Measurements from ENCODE around the gene LMTK3. TPM values are rescaled to one million over a fixed set of nuclear protein-coding genes. Genes with fewer than 3 reads are reported as not detected.
A peak's percentile ranks its signal among the peaks of the same experiment; 100 is the strongest.

LMTK3 gene, protein sequence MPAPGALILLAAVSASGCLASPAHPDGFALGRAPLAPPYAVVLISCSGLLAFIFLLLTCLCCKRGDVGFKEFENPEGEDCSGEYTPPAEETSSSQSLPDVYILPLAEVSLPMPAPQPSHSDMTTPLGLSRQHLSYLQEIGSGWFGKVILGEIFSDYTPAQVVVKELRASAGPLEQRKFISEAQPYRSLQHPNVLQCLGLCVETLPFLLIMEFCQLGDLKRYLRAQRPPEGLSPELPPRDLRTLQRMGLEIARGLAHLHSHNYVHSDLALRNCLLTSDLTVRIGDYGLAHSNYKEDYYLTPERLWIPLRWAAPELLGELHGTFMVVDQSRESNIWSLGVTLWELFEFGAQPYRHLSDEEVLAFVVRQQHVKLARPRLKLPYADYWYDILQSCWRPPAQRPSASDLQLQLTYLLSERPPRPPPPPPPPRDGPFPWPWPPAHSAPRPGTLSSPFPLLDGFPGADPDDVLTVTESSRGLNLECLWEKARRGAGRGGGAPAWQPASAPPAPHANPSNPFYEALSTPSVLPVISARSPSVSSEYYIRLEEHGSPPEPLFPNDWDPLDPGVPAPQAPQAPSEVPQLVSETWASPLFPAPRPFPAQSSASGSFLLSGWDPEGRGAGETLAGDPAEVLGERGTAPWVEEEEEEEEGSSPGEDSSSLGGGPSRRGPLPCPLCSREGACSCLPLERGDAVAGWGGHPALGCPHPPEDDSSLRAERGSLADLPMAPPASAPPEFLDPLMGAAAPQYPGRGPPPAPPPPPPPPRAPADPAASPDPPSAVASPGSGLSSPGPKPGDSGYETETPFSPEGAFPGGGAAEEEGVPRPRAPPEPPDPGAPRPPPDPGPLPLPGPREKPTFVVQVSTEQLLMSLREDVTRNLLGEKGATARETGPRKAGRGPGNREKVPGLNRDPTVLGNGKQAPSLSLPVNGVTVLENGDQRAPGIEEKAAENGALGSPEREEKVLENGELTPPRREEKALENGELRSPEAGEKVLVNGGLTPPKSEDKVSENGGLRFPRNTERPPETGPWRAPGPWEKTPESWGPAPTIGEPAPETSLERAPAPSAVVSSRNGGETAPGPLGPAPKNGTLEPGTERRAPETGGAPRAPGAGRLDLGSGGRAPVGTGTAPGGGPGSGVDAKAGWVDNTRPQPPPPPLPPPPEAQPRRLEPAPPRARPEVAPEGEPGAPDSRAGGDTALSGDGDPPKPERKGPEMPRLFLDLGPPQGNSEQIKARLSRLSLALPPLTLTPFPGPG (N-terminal part only)
- total RNA-seq = 10.6 TPM

DNA sequence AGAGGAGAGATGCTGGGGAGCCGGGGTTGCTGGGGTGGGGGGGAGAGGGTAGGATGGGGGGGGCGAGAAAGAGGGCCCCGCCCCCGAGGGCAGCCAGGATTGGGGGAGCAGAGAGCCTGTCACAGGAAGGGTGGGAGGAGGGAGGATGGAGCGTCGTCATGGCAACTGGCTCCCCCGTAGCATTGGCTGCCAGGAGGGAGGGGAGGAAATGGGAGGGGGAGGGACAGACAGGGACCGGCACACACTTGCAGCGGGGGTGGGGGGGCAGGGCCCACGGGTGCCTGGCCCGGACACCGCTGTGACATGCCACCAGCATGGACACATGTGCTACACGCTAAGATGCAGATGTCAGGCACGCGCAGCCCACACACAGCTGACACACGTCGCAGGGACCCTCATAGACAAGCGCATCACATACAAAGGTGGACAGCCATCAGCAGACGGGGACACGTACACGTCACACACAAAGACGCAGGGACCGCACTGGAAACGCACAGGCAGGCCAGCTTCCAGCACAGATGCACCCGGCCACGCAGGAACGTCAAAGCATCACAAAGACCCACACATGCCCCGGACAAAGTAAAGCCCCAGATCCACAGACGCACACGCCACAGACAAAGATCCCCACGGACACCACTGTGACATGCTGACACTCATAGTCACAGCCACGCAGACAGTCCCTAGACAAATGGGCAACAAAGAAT lies at the start of gene LMTK3:
Gene LMTK3 (minus strand): TSS at position 36 of the 704 bp plus-strand sequence. CDS start 259 bp downstream, outside the sequence.
- FAIRE-seq (no peak), DNase-seq (ENCODE audit: low spot score in 2 of 2) (peak; percentile 95 to 96)

DNA sequence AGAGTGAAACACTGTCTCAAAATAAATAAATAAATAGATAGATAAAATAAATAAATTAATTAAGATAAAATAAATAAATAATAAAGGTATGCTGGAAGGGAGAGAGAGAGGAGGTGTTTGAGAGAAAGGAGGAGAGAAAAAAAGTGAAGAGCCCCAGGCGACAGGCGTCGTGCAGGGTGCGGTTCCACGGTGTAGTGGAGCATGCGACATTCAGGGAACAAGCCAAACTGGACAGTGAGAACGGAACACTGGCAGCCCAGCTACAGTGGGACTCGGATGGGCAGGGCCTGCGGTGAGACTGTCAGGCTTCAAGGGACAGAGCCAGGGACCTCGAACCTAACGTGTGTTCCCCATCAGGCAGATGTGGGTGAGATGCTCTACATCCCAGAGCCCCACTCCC lies 49.8 kb upstream of the LMTK3 start:
- FAIRE-seq (no peak), DNase-seq (ENCODE audit: low spot score in 2 of 2) (no peak)

DNA sequence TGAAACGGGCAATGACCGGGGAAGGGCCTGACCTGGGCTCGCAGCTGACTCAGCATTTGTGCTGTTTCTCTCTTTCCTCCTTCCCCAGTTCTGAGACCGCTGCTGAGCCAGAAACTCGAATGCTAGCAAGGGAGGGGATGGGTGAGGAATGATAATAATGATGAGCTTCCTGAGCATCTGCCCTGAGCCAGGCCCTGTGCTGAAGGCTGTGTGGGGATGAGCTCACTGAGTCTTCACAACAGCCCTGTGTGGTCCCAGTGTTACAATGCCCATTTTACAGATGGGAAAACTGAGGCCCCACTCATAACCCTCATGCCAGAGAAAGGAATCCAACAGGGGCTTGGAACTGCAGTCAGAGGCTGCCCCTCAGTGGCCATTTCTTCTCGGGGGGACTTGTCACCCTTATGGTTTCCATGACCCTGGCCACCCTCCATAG lies 48.5 kb upstream of the LMTK3 start:
- FAIRE-seq = no peak
- no peak for DNase-seq (ENCODE audit: low spot score in 2 of 2)

DNA sequence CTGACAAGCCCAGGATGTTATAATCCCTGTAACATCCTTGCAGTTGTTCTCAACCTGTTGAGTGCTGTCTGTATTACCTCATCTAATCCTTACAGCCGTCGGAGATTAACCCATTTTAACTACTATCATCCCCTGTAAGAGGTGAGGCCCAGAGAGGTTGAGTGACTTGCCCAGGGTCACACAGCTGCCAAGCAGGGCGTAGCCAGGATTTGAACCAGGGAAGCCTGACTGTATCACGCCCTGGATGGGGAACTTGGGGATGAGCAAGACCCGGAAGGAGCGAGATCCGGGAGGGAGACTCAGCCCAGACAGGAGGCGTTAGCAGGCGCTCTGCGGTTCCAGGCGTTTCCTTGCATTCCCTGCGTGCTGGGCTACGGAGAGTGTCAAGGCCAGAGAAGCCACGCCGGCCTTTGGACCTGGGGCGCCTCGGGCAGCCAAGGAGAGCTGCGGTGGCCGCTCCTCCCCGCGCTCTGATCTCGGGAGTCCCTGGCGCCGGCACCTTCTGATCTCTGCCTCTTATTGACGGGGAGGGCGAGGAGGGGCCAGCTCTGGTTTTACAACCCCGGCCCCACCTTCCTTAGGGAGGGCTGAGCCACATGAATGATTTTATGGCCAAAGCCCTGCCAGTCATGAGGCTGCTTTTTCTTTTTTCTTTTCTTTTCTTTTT lies 46.5 kb upstream of the LMTK3 start:
- no peak for DNase-seq (ENCODE audit: low spot score in 2 of 2)
- no peak for FAIRE-seq

DNA sequence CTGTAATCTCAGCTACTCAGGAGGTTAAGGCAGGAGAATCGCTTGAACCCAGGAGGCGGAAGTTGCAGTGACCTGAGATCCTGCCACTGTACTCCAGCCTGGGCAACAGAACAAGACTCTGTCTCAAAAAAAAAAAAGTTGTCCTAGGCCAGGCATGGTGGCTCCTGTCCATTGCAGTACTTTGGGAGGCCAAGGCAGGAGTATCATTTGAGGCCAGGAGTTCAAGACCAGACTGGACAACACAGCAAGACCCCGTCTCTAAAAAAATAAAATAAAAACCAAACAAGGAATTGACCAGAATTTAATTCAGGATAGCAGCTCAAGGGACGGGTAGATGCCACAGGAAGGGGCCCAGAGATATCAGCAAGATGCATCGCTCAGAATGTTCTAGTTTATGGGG lies 45.2 kb upstream of the LMTK3 start:
- no peak for DNase-seq (ENCODE audit: low spot score in 2 of 2)
- no peak for FAIRE-seq

DNA sequence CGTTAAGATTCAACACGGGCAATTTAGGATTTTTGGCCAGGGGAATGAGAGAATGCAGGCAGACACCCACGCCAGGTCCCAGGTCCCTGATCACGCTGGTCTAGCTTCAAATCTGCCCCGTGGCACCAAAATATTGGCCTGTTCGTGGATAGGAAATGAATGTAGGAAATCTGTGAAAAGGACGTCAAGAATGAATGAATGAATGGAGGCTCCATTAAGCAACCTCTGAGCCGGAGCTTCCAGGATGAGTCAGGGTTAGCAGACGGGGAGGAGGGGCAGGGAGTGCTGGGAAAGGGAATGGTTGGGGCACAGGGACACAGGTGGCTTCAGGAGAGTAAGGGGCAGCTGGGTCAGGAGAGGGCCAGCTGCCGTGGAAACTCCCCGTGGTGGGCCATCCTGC lies 44.5 kb upstream of the LMTK3 start:
- no peak for DNase-seq (ENCODE audit: low spot score in 2 of 2)
- no peak for FAIRE-seq

DNA sequence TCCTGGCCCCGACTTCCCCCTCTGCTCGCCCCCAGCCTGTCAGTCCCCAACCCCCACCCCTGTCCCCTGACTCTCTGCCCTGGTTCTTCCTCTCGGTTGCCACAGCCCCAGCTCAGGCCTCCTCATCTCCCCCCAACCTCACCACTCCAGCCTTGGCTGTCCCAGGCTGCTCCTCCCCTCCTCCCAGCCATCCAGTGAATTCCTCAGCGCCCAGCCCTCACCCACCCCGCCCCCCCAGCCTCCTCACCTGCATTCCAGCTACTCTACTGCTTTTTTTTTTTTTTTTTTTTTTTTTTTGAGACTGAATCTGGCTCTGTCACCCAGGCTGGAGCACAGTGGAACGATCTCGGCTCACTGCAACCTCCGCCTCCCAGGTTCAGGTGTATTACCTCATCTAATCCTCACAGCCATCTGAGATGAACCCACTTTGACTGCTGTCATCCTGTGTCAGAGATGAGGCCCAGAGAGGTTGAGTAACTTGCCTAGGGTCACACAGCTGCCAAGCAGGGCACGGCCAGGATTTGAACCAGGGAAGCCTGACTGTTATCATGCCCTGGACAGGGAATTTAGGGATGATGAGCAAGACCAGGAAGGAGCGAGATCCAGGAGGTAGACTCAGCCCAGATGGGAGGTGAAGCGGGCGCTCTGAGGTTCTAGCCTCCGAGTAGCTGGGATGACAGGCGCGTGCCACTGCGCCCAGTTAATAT lies 42.9 kb upstream of the LMTK3 start:
- FAIRE-seq (no peak), DNase-seq (ENCODE audit: low spot score in 2 of 2) (no peak)

DNA sequence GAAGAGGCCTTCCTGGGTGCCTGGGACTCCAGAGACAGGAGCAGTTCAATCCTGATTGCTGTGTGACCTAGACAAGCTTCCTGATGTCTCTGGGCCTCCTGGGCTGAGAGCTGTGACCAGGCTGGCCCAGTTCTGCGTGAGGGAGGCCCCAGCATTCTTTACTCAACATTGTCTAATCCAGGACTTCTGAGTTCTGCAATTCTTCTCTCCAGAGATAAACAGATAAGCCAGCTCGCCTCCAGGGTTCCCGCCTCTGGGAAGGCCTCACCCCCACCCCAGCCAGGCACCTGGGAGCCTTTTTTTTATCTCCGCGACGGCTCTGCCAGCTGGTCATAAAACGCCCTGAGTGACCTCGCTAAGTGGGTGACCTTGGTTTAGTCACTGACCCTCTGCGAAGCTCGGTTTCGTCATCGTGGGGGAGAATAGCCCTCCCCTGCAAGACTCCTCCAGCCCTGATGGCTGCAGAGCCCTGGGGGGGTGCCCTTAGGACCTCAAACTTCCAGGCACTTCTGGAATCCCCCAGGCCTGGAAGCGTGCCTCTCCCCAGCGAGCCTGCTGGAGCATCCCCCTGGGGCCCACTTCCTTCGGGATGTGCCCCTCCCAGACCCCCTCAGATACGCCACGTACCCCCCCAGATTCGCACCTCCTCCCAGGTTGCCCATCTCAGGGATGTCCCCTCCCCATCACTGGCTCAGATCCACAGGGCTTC lies 42.2 kb upstream of the LMTK3 start:
- DNase-seq (ENCODE audit: low spot score in 2 of 2) = no peak
- no peak for FAIRE-seq

DNA sequence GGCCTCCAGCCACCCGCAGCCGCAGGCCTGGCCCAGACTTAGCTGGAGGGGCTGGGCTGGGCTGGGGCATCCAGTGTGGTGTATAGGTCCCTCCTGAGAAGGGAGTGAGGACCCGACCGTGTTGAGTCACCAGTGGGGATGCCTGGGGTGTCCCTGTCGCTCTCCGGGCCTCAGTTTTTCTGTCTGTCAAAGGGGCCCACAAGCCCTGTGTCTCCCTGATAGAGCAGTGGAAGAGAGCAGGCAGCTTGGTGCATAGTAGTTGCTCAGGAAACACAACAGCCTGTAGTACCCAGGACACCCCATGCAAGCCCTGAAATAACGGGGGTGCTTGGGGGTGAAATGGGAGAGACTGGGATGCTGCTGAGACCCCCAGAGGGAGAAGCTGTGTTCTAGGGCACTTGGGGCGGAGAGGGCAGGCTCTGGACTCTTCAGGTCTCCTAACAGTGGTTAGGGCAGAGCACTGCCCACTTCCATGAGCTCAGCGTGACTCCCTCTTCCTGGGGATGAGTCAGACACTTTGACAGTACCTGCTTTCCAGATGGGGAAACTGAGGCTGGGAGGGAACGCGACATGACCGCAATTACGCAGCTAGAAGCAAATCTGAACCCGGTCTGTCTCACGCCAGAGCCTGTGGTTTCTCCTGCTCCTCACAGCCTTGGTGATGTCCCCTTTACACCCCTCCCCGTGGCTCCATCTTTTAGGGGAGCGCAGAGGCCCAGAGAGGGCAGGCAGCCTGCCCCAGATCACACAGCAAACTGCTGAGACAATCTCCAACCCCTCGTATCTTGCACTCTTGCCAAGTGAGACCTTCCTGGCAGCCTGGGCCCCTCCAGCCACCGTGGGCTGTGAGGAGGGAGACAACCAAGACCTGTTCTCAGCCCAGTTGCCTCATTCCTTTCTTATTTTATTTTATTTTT lies 41.0 kb upstream of the LMTK3 start:
- FAIRE-seq (no peak), DNase-seq (ENCODE audit: low spot score in 2 of 2) (no peak)

DNA sequence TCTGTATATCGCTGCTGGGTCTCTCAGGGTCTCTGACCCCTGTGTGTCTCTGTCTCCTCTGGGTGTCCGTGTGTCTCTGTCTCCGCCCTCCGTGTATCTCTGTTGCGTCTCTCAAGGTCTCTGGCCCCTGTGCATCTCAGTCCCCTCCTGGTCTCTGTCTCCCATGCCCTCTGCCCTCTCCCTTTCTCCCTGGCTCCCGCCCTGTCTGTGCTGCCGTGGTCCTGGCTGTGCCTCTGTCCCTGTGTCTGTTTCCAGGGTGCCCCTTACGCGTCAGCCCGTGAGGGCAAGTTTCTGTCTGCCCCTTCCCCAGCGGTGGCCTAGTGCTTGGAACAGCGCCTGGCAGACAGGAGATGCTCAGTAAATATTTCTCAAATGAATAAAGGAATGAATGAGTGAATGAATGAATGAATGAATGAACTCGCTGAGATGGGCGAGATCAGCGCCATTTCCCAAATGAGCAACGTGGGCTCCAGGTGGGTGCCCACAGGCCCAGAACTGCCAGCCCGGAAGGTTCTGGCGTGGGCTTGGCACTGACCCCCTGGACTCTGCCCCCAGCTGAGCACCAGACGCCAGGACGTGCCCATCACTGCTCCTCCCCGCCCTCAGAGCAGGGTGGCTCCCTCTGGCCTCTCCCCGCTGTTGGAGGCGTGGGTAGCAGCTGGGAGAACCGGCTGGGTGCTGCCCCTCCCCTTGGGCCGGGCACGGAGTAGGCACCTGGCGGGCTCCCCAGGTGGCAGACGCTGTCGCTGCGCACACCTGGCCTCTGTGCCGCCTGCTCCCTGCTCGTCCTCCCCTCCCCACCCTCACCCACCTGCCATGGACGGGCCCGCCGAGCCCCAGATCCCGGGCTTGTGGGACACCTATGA lies 40.0 kb upstream of the LMTK3 start, which contains the start of gene SULT2B1:
Gene SULT2B1 (plus strand): TSS at position 736 of the 866 bp plus-strand sequence. CDS start 81 bp downstream, at position 817.
- FAIRE-seq (no peak), DNase-seq (ENCODE audit: low spot score in 2 of 2) (no peak)

DNA sequence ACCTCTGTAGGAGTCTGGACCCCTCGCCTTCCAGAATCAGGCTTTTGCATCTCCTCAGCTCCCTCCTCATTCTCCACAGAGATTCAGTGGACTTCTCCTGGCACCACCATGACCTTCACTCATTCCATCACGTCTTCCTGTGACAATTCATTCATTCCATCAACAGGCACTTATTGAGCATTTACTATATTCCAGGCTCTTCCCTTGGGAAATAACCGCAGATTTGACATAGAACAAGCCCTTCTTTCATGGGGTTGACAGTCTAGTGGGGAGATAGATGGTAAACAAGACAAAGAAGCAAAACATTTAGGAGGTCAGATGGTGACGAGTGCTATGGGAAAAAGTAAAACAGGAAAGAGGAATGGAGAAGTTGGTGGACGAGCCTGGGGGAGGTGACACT lies 37.7 kb upstream of the LMTK3 start:
- DNase-seq (ENCODE audit: low spot score in 2 of 2) (no peak), FAIRE-seq (no peak)

DNA sequence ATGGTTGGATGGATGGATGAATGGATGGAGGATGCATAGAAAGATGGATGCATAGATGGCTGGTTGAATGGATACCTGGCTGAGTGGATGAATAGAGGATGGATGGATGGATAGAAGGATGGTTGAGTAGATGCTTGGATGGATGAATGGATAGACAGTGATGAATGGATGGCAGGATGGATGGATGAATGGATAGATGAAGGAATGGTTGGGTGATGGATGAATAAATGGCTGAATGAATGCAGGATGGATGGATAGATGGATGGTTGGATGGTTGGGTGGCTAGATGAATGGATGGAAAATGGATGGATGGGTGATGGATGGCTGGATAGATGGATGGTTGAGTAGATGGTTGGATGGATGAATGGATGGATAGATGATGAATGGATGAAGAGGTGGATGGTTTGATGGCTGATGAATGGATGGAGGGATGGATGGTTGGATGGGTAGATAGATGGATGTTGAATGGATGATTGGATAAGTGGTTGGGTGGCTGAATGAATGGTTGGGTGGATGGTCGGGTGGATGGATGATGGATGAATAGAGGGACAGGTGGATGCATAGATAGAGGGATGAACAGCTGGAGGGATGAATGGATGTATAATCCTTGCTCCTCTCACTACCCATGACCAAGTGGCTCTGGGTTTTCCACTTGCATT lies 36.7 kb upstream of the LMTK3 start:
- DNase-seq (ENCODE audit: low spot score in 2 of 2) = no peak
- no peak for FAIRE-seq

DNA sequence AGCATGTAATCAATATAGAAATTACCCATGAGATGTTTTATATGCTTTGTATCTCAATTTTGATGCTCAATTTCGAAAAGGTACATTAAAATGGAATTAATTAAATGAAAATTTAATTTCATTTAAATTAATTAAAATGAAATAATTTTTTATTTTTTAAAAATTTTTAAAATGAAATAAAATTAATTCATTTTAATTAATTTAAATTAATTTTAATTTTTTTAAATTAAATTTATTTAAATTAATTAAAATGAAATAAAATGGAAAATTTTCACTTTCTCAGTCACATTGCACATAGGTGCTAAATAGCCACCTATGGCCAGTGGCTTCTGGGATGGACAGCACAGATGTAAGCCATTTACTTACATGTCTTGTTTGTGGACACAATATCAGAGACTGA lies 36.1 kb upstream of the LMTK3 start:
- FAIRE-seq = peak; percentile 99
- DNase-seq (ENCODE audit: low spot score in 2 of 2) = no peak

DNA sequence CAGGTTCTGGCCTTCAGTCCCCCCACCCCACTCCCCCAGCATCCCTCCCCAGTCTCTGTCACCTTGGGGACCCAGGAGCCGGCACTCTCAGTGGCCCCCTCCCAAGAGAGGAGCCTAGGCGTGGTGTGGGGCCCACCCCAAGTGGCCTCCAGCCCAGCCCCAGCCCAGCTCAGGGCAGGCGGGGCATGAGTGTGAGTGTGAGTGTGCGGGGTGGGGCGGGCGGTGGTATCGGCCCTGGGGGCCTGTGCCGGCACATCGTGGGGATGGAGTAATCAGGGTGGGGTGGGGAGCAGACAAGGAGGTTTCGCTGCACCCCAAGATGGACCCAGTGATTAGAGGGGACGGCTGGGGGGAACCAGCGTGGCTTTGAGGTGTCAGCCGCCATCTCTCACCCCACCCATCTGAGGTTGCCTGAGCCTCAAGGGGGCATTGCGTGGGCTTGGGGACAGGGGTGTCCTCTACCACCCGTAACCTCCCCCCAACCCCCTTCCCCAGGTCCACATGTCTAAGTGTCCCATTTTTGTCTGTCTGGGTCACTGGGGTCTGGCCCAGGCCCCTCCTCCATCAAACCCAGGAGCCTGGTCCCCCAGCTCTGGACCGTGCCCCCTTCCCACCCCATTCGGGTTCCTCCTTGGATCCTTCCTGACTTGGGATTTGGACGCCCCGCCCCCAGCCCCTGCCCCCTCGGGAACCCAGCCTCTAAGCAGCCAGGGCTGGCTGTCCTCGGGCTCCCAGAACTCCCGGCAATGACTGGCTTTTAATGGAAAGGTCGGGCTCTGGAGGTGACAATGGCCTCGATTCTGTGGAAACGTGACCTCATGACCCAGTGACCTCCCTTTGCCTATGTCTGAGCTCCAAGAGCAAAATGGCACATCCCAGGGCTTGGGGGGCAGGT lies 33.5 kb upstream of the LMTK3 start:
- DNase-seq (ENCODE audit: low spot score in 2 of 2) = no peak

More for the DNA sequence above, 33.5 kb upstream of the LMTK3 start:
- FAIRE-seq = no peak

All from frontal cortex (tissue), 4 donors.